ENCODE measurements around the gene TBK1.
"Not testable (repeated sequence)": the region's sequence is repeated elsewhere in the genome, so short reads cannot be mapped to it uniquely, and the experiment has no call there.

The TBK1 gene

GRCh38 chr12:64518396-64518795 lies 66.5 kb downstream of the TBK1 start:
- Histone ChIP-seq H3K36me3 (ENCODE audit: control insufficient read depth in 1 of 2, insufficient read depth in 2 of 2, low read length in 2 of 2) (no peaks in the 10 kb centered on the region), H3K9ac (ENCODE audit: low read depth in 1 of 2, low read length in 2 of 2) (no peak overlapping the region), H3K27ac (ENCODE audit: low read depth, low read length) (no peak overlapping the region), H3K27me3 (ENCODE audit: control insufficient read depth in 1 of 2, insufficient read depth in 2 of 2, low read length in 2 of 2) (no peaks in the 10 kb centered on the region), H3K9me3 (ENCODE audit: control insufficient read depth in 1 of 2, low read length in 2 of 2) (no peaks in the 10 kb centered on the region), H3K4me1 (ENCODE audit: control insufficient read depth in 1 of 2, insufficient read depth in 2 of 2, low read length in 2 of 2) (no peaks in the 10 kb centered on the region), H3K4me3 (ENCODE audit: low read depth in 1 of 2, low read length in 2 of 2) (no peak overlapping the region)

GRCh38 chr12:64521833-64522232 lies 69.9 kb downstream of the TBK1 start:
- no peak overlapping the region for H3K9ac ChIP-seq (ENCODE audit: low read depth in 1 of 2, low read length in 2 of 2)
- H3K27ac ChIP-seq (ENCODE audit: low read depth, low read length) = no peak overlapping the region
- no peaks in the 10 kb centered on the region for H3K36me3 ChIP-seq (ENCODE audit: control insufficient read depth in 1 of 2, insufficient read depth in 2 of 2, low read length in 2 of 2)
- no peaks in the 10 kb centered on the region for H3K27me3 ChIP-seq (ENCODE audit: control insufficient read depth in 1 of 2, insufficient read depth in 2 of 2, low read length in 2 of 2)
- no peak overlapping the region for H3K4me3 ChIP-seq (ENCODE audit: low read depth in 1 of 2, low read length in 2 of 2)
- no peaks in the 10 kb centered on the region for H3K4me1 ChIP-seq (ENCODE audit: control insufficient read depth in 1 of 2, insufficient read depth in 2 of 2, low read length in 2 of 2)
- no peaks in the 10 kb centered on the region for H3K9me3 ChIP-seq (ENCODE audit: control insufficient read depth in 1 of 2, low read length in 2 of 2)

GRCh38 chr12:64522316-64522715 lies 70.4 kb downstream of the TBK1 start:
- no peaks in the 10 kb centered on the region for H3K4me1 ChIP-seq (ENCODE audit: control insufficient read depth in 1 of 2, insufficient read depth in 2 of 2, low read length in 2 of 2)

GRCh38 chr12:64522807-64523206 lies 70.9 kb downstream of the TBK1 start:
- no peaks in the 10 kb centered on the region for H3K4me1 ChIP-seq (ENCODE audit: control insufficient read depth in 1 of 2, insufficient read depth in 2 of 2, low read length in 2 of 2)
- no peak overlapping the region for H3K4me3 ChIP-seq (ENCODE audit: low read depth in 1 of 2, low read length in 2 of 2)
- no peaks in the 10 kb centered on the region for H3K36me3 ChIP-seq (ENCODE audit: control insufficient read depth in 1 of 2, insufficient read depth in 2 of 2, low read length in 2 of 2)
- no peaks in the 10 kb centered on the region for H3K9me3 ChIP-seq (ENCODE audit: control insufficient read depth in 1 of 2, low read length in 2 of 2)
- no peak overlapping the region for H3K9ac ChIP-seq (ENCODE audit: low read depth in 1 of 2, low read length in 2 of 2)
- no peak overlapping the region for H3K27ac ChIP-seq (ENCODE audit: low read depth, low read length)
- H3K27me3 ChIP-seq (ENCODE audit: control insufficient read depth in 1 of 2, insufficient read depth in 2 of 2, low read length in 2 of 2) = no peaks in the 10 kb centered on the region

More at GRCh38 chr12:64522316-64522715, 70.4 kb downstream of the TBK1 start:
- no peaks in the 10 kb centered on the region for H3K9me3 ChIP-seq (ENCODE audit: control insufficient read depth in 1 of 2, low read length in 2 of 2)
- H3K27ac ChIP-seq (ENCODE audit: low read depth, low read length) = no peak overlapping the region
- no peak overlapping the region for H3K9ac ChIP-seq (ENCODE audit: low read depth in 1 of 2, low read length in 2 of 2)
- no peaks in the 10 kb centered on the region for H3K36me3 ChIP-seq (ENCODE audit: control insufficient read depth in 1 of 2, insufficient read depth in 2 of 2, low read length in 2 of 2)
- H3K4me3 ChIP-seq (ENCODE audit: low read depth in 1 of 2, low read length in 2 of 2) = no peak overlapping the region
- no peaks in the 10 kb centered on the region for H3K27me3 ChIP-seq (ENCODE audit: control insufficient read depth in 1 of 2, insufficient read depth in 2 of 2, low read length in 2 of 2)

GRCh38 chr12:64523565-64524444 lies 71.9 kb downstream of the TBK1 start:
- not testable (repeated sequence) for H3K4me1 ChIP-seq (ENCODE audit: control insufficient read depth in 1 of 2, insufficient read depth in 2 of 2, low read length in 2 of 2); H3K9me3 ChIP-seq (ENCODE audit: control insufficient read depth in 1 of 2, low read length in 2 of 2); H3K27me3 ChIP-seq (ENCODE audit: control insufficient read depth in 1 of 2, insufficient read depth in 2 of 2, low read length in 2 of 2); H3K9ac ChIP-seq (ENCODE audit: low read depth in 1 of 2, low read length in 2 of 2); H3K36me3 ChIP-seq (ENCODE audit: control insufficient read depth in 1 of 2, insufficient read depth in 2 of 2, low read length in 2 of 2); H3K4me3 ChIP-seq (ENCODE audit: low read depth in 1 of 2, low read length in 2 of 2); H3K27ac ChIP-seq (ENCODE audit: low read depth, low read length)

- Histone ChIP-seq H3K36me3 (ENCODE audit: control insufficient read depth in 1 of 2, insufficient read depth in 2 of 2, low read length in 2 of 2) (no peaks in the 10 kb centered on the region), H3K9ac (ENCODE audit: low read depth in 1 of 2, low read length in 2 of 2) (no peak overlapping the region), H3K27me3 (ENCODE audit: control insufficient read depth in 1 of 2, insufficient read depth in 2 of 2, low read length in 2 of 2) (no peaks in the 10 kb centered on the region), H3K27ac (ENCODE audit: low read depth, low read length) (no peak overlapping the region), H3K9me3 (ENCODE audit: control insufficient read depth in 1 of 2, low read length in 2 of 2) (no peaks in the 10 kb centered on the region), H3K4me1 (ENCODE audit: control insufficient read depth in 1 of 2, insufficient read depth in 2 of 2, low read length in 2 of 2) (no peaks in the 10 kb centered on the region), H3K4me3 (ENCODE audit: low read depth in 1 of 2, low read length in 2 of 2) (no peak overlapping the region)
Observed at GRCh38 chr12:64525461-64526160, 73.7 kb downstream of the TBK1 start.

- Histone ChIP-seq H3K9ac (ENCODE audit: low read depth in 1 of 2, low read length in 2 of 2) (no peak overlapping the region), H3K27me3 (ENCODE audit: control insufficient read depth in 1 of 2, insufficient read depth in 2 of 2, low read length in 2 of 2) (no peaks in the 10 kb centered on the region), H3K9me3 (ENCODE audit: control insufficient read depth in 1 of 2, low read length in 2 of 2) (no peaks in the 10 kb centered on the region), H3K4me3 (ENCODE audit: low read depth in 1 of 2, low read length in 2 of 2) (no peak overlapping the region), H3K27ac (ENCODE audit: low read depth, low read length) (no peak overlapping the region), H3K4me1 (ENCODE audit: control insufficient read depth in 1 of 2, insufficient read depth in 2 of 2, low read length in 2 of 2) (no peaks in the 10 kb centered on the region), H3K36me3 (ENCODE audit: control insufficient read depth in 1 of 2, insufficient read depth in 2 of 2, low read length in 2 of 2) (no peaks in the 10 kb centered on the region)
Observed at GRCh38 chr12:64526859-64527258, 74.9 kb downstream of the TBK1 start.

- Histone ChIP-seq H3K4me3 (ENCODE audit: low read depth in 1 of 2, low read length in 2 of 2) (no peak overlapping the region), H3K4me1 (ENCODE audit: control insufficient read depth in 1 of 2, insufficient read depth in 2 of 2, low read length in 2 of 2) (no peaks in the 10 kb centered on the region), H3K36me3 (ENCODE audit: control insufficient read depth in 1 of 2, insufficient read depth in 2 of 2, low read length in 2 of 2) (no peaks in the 10 kb centered on the region), H3K9me3 (ENCODE audit: control insufficient read depth in 1 of 2, low read length in 2 of 2) (no peaks in the 10 kb centered on the region), H3K9ac (ENCODE audit: low read depth in 1 of 2, low read length in 2 of 2) (no peak overlapping the region), H3K27me3 (ENCODE audit: control insufficient read depth in 1 of 2, insufficient read depth in 2 of 2, low read length in 2 of 2) (no peaks in the 10 kb centered on the region), H3K27ac (ENCODE audit: low read depth, low read length) (no peak overlapping the region)
Observed at GRCh38 chr12:64528616-64529015, 76.7 kb downstream of the TBK1 start.

- Histone ChIP-seq H3K27ac (ENCODE audit: low read depth, low read length) (no peak overlapping the region), H3K9me3 (ENCODE audit: control insufficient read depth in 1 of 2, low read length in 2 of 2) (no peaks in the 10 kb centered on the region), H3K36me3 (ENCODE audit: control insufficient read depth in 1 of 2, insufficient read depth in 2 of 2, low read length in 2 of 2) (no peaks in the 10 kb centered on the region), H3K4me3 (ENCODE audit: low read depth in 1 of 2, low read length in 2 of 2) (no peak overlapping the region), H3K27me3 (ENCODE audit: control insufficient read depth in 1 of 2, insufficient read depth in 2 of 2, low read length in 2 of 2) (no peaks in the 10 kb centered on the region), H3K4me1 (ENCODE audit: control insufficient read depth in 1 of 2, insufficient read depth in 2 of 2, low read length in 2 of 2) (no peaks in the 10 kb centered on the region), H3K9ac (ENCODE audit: low read depth in 1 of 2, low read length in 2 of 2) (no peak overlapping the region)
Observed at GRCh38 chr12:64530566-64530965, 78.6 kb downstream of the TBK1 start.

- no peaks in the 10 kb centered on the region for H3K36me3 ChIP-seq (ENCODE audit: control insufficient read depth in 1 of 2, insufficient read depth in 2 of 2, low read length in 2 of 2)
- H3K9ac ChIP-seq (ENCODE audit: low read depth in 1 of 2, low read length in 2 of 2) = no peak overlapping the region
- H3K9me3 ChIP-seq (ENCODE audit: control insufficient read depth in 1 of 2, low read length in 2 of 2) = no peaks in the 10 kb centered on the region
- H3K27ac ChIP-seq (ENCODE audit: low read depth, low read length) = no peak overlapping the region
- H3K4me3 ChIP-seq (ENCODE audit: low read depth in 1 of 2, low read length in 2 of 2) = no peak overlapping the region
- H3K27me3 ChIP-seq (ENCODE audit: control insufficient read depth in 1 of 2, insufficient read depth in 2 of 2, low read length in 2 of 2) = no peaks in the 10 kb centered on the region
- no peaks in the 10 kb centered on the region for H3K4me1 ChIP-seq (ENCODE audit: control insufficient read depth in 1 of 2, insufficient read depth in 2 of 2, low read length in 2 of 2)
Observed at GRCh38 chr12:64531665-64532334, 79.9 kb downstream of the TBK1 start.

All from duodenal mucosa (tissue), 2 donors.